ENCODE data around the gene SNX7. TPM values are rescaled to one million over a fixed set of nuclear protein-coding genes. Genes with fewer than 3 reads are reported as not detected.

Gene SNX7
- total RNA-seq = 15.8 TPM
- long read RNA-seq, transcript SNX7-201 (9 exons, 1,734 nt) = major isoform, 45 of 49 reads
- long read RNA-seq, partial matches to known transcripts = 0 of 49 reads
- long read RNA-seq, other reads (novel, unspliced or antisense) = 4 of 49 reads

- H3K4me1 ChIP-seq = peaks cover 33% of the 10 kb centered on the region
Observed at GRCh38 chr1:98661544-98662355, at the start of gene SNX7. Gene SNX7, plus strand, starts transcription at chr1:98661721. Its CDS starts 11 bp downstream, at chr1:98661732.

GRCh38 chr1:98637316-98637715 lies 24.2 kb upstream of the SNX7 start:
- Histone ChIP-seq H3K27me3 (ENCODE audit: low read depth) (no peaks in the 10 kb centered on the region), H3K27ac (replicated peaks) (no peak overlapping the region), H3K4me3 (no peak overlapping the region), H3K9me3 (replicated peaks) (peaks cover 34% of the 10 kb centered on the region), H3K36me3 (no peaks in the 10 kb centered on the region), H3K4me1 (no peaks in the 10 kb centered on the region)
- no peak for DNase-seq
- intact Hi-C loops (cut with micrococcal nuclease) = no loop called here
- no peak for TF ChIP-seq CTCF (IDR thresholded peaks at IDR 0.05; ENCODE audit: borderline replicate concordance)

More at GRCh38 chr1:98661544-98662355, at the start of gene SNX7:
- H3K4me3 ChIP-seq = peak within 1 kb of the TSS; percentile 94
- H3K27ac ChIP-seq (replicated peaks) = peak within 1 kb of the TSS; percentile 90
- peak; percentile 46 for TF ChIP-seq CTCF (IDR thresholded peaks at IDR 0.05; ENCODE audit: borderline replicate concordance)
- no peaks in the 10 kb centered on the region for H3K9me3 ChIP-seq (replicated peaks)
- no peaks in the 10 kb centered on the region for H3K27me3 ChIP-seq (ENCODE audit: low read depth)
- DNase-seq = peak; percentile 87
- H3K36me3 ChIP-seq = no peaks in the 10 kb centered on the region
- intact Hi-C loops (cut with micrococcal nuclease) = no loop called here

GRCh38 chr1:98638185-98638584 lies 23.3 kb upstream of the SNX7 start:
- no peaks in the 10 kb centered on the region for H3K27me3 ChIP-seq (ENCODE audit: low read depth)
- peaks cover 41% of the 10 kb centered on the region for H3K9me3 ChIP-seq (replicated peaks)
- H3K4me1 ChIP-seq = no peaks in the 10 kb centered on the region
- DNase-seq = no peak
- TF ChIP-seq CTCF (IDR thresholded peaks at IDR 0.05; ENCODE audit: borderline replicate concordance) = no peak
- no peak overlapping the region for H3K27ac ChIP-seq (replicated peaks)
- no peaks in the 10 kb centered on the region for H3K36me3 ChIP-seq
- no peak overlapping the region for H3K4me3 ChIP-seq
- intact Hi-C loops (cut with micrococcal nuclease) = no loop called here

GRCh38 chr1:98644510-98644909 lies 17.0 kb upstream of the SNX7 start:
- no peak for TF ChIP-seq CTCF (IDR thresholded peaks at IDR 0.05; ENCODE audit: borderline replicate concordance)
- DNase-seq = no peak
- Histone ChIP-seq H3K4me1 (no peaks in the 10 kb centered on the region), H3K36me3 (no peaks in the 10 kb centered on the region), H3K27me3 (ENCODE audit: low read depth) (no peaks in the 10 kb centered on the region), H3K4me3 (no peak overlapping the region), H3K9me3 (replicated peaks) (peaks cover 38% of the 10 kb centered on the region), H3K27ac (replicated peaks) (no peak overlapping the region)
- intact Hi-C loops (cut with micrococcal nuclease) = no loop called here

- Histone ChIP-seq H3K4me1 (no peaks in the 10 kb centered on the region), H3K9me3 (replicated peaks) (peaks cover 11% of the 10 kb centered on the region), H3K27me3 (ENCODE audit: low read depth) (no peaks in the 10 kb centered on the region), H3K4me3 (no peak overlapping the region), H3K27ac (replicated peaks) (no peak overlapping the region), H3K36me3 (no peaks in the 10 kb centered on the region)
- TF ChIP-seq CTCF (IDR thresholded peaks at IDR 0.05; ENCODE audit: borderline replicate concordance) = no peak
- no peak for DNase-seq
- intact Hi-C loops (cut with micrococcal nuclease) = no loop called here
Observed at GRCh38 chr1:98651116-98651632, 10.3 kb upstream of the SNX7 start.
